Left renal pelvis (tissue), 4 donors: Measurements from ENCODE around the gene CELF1. TPM values are rescaled to one million over a fixed set of nuclear protein-coding genes. Genes with fewer than 3 reads are reported as not detected.

Source experiments
- DNase-seq, 4 donors: peaks; one replicate each; pipeline ENCODE4 v3.0.0-alpha.2; 2013; ENCODE audit warnings: low read depth in 4 of 4, low spot score in 3 of 4
- polyA plus RNA-seq, 4 donors: library from polyadenylated mRNA; unstranded; fragments of 120-200 nt; gene quantifications; one replicate each; pipeline ENCODE4 v1.2.1, GENCODE V29; 2013; ENCODE audit not compliant: insufficient read length in 4 of 4

CELF1 gene
- polyA plus RNA-seq, 4 donors = 76.5 to 122 (median 106) TPM

GRCh38 chr11:47495011-47495855 lies 57.7 kb downstream of the CELF1 start:
- DNase-seq = no peak

DNA sequence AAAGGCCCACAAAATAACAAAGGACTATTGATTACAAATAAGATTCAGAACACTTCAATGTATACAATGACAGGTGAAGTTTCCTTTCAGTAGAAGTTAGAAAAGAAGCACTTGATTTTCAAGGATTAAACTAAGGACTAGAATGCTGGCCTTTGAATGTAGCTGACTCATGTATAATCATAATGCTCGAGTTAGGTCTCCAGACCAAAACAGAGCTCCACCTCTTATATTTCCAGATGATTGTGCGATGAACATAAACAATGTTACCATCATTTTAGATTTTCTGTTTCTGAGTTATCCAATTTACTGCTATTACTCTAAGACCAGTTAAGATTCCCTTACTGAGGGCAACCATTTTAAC lies 63.6 kb downstream of the CELF1 start:
- DNase-seq = no peak

DNA sequence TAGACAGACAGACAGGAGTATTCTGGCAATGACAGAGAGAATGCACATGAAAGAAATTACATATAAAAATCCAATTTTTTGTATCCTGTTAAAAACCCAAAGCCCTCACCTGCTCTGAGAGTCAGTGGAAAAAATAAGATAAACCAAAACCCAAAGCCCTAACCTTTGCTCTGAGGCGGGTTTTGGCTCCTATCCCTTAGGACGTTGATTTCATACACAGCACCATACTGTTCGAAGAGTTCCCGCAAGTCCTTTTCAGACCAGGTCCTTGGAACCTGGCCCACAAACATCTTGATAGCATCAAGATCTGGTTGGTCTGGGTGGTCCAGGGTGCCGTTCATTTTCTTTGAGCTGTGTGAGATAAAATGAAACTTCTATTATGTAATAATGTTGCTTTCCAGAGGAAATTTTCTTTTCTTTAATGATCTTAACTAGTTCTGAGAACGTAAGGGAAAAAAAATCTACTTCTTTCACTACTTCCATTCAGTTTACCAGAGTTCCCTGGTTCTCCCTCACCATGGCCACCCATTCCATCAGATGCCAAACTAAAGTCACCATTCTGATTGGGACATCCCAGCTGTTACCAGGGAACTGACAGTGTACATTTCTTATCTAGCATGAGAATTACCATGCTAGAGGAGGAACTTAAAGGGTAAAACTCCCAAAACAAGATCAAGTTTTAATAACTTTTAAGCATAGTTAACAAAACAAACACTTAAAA lies 64.1 kb downstream of the CELF1 start:
- DNase-seq = no peak

DNA sequence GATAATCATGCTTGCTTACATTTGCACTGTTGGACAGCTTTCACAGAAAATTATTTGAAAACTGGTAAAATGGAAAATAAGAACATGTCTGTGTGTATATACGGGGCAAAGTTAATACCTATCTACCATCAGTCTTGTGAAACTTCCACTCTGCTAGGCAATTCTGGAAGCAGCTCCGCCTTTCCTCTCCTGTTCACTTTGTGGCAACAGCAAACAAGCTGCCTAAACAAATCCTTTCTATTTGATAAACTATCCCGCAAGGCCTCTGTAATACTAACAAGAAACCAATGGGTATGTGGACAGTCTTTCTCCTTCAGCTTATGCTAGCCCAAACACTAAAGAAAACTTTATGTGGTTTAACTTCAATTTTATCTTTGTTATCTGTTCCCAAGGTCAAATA lies 64.8 kb downstream of the CELF1 start:
- DNase-seq = no peak

DNA sequence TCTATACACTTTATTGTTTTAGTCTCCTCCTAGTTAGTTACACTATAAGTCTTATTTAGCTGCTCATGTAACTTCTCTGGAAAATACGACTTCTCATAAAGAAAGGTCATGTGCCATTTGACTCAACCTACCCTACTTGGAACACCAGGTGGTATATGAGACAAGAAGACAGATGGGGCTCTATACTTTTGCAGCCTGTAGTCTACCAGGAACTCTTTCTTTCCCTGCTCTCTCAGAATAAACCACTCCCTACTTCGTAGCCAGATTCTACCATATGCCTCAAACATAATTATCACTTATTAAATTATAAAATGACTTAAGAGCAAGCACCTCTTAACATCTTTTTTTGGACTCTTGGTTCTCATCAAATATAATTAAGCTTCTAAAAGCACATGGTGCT lies 65.5 kb downstream of the CELF1 start:
- DNase-seq = no peak

DNA sequence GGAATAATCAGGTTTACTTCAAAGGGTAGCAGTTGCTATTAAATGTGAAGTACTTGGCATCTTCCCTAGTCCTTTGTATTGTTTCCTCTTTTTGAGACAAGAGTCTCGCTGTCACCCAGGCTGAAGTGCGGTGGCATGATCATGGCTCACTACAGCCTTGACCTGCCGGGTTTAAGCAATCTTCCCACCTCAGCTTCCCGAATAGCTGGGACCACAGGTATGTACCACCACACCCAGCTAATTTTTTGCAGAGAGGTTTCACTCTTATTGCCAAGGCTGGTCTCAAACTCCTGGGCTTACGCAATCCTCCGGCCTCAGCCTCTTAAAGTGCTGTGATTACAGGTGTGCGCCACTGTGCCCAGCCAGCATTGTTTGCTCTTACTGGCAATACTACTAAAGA lies 67.8 kb downstream of the CELF1 start:
- DNase-seq = no peak

DNA sequence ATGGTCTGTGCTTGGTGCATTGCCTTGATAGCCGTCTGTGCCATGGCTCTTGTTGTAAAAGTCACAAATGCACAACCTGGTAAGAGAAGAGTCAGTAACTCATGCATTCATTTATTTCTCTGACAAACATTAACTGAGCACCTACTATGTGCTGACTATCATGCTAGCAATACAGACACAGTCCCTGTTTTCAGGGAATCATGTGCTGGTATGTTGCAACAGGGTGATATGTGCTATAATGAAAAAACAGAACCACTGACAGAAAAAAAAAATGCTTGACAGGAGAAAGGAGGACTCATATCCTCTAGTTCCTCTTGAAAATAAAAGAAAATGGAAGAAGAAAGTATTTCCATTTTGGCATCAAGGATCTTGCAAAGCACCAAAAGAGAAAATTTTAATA lies 69.5 kb downstream of the CELF1 start:
- no peak for DNase-seq

GRCh38 chr11:47480762-47481161 lies 72.2 kb downstream of the CELF1 start:
- no peak for DNase-seq

- DNase-seq = no peak
These were observed 74.1 kb downstream of the CELF1 start for GRCh38 chr11:47478651-47479329.

- no peak for DNase-seq
These were observed 75.2 kb downstream of the CELF1 start for GRCh38 chr11:47477753-47478152.

GRCh38 chr11:47477323-47477722 lies 75.6 kb downstream of the CELF1 start:
- DNase-seq = no peak

GRCh38 chr11:47470671-47471070 lies 82.3 kb downstream of the CELF1 start:
- no peak for DNase-seq

DNA sequence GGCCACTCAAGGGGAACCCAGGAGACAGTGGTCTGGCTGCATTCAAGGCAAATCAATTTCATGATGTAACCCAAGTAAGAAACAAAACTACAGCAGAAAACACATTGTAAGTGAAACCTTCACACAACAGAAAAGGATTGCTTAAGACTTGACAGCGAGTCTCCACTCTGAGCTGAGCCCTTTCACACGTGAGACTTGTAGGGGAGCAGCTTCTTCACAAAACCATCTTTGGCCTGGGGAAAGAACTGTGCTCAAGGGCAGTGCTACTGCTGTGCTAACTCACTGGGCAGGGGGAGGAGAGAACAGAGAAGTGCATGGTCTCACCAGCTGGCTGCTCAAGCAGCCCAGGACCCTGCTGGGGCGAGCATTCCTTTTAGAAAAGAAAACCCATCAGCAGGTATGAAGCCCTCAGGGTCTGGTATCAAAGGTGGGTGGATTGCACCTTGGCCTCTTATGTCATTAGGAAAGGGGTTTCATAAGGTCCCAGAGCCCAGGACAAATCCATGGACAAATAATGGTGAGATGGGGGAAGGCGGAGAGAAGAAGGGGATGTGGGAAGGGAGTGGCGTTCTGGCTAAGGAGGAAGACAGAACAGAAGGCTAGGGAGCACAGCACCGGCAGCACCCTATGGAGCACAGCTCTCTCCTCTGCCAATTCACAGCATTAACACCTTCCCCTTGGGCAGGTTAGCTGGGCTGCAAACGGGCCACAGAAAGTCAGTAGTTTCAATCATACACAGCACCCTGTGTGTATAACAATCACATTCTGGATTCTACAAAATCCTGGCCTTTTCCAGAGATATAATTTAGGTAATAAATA lies 83.4 kb downstream of the CELF1 start:
- DNase-seq = no peak

- DNase-seq = no peak
These were observed 84.2 kb downstream of the CELF1 start for GRCh38 chr11:47468598-47469214.

DNA sequence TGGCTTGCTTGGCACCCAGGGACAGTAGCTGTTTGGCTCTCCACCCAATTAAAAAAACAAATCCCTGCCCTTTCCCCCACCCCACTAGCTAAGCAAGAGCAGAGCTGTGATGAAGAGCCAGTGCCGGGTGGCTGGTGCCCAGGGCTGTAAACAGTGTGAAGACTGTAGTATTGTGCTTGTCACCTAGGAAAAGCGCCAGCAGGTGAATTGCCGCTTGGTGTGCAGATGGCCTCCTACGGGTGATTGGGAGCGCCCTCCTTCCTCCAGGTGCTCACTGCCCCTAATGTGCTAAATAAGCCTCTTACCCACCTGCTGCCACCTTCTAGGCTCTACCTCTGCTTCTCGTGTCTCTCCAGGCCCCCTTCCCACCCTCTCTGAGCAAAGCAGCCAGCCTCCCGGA lies 85.6 kb downstream of the CELF1 start:
- DNase-seq = no peak

DNA sequence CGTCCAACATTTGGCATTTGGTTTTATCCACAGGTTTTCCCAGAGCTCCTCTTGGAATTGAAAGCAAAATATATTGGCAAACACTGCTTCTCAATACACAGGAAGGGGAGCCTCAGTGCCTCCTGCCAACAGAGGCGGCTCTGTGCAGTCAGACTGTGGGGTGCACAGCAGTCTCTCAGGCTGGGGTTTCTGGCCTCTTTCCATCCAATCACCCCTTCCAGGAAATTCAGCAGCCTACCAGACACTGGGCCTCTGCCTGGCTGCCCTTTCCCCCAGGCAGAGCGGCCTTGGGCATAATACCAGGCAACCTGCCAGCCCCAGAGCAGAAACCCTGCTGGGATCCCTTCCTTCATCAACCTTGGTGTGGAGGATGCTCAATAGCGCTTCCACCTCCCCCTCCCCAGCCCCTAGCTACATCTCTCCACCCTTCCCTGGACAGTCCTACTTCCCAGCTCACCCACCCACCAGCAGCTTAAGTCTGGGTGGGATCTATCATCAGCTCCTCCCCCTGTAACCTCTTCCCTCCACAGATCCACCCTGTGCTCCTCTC lies 86.2 kb downstream of the CELF1 start:
- DNase-seq = no peak

GRCh38 chr11:47466201-47466600 lies 86.7 kb downstream of the CELF1 start:
- no peak for DNase-seq

GRCh38 chr11:47464483-47464882 lies 88.4 kb downstream of the CELF1 start:
- no peak for DNase-seq

- DNase-seq = no peak
These were observed 91.1 kb downstream of the CELF1 start for GRCh38 chr11:47461876-47462275.
